A549 (cell line): ENCODE data around the gene OR51S1. TPM values are rescaled to one million over a fixed set of nuclear protein-coding genes. Genes with fewer than 3 reads are reported as not detected.
"Not testable (repeated sequence)": the region's sequence is repeated elsewhere in the genome, so short reads cannot be mapped to it uniquely, and the experiment has no call there.

ENCODE experiments used
- ATAC-seq, 2 experiments: fragments of 200-7000 bp in 1 of 2; fragments of >200 bp in 1 of 2; cut with Nextera tagmentation in 1 of 2; cut with Tn5 transposase in 1 of 2; 3 replicates each; pipeline versions ENCODE4 v1.8.0 to v1.9.1; 2018 to 2020; ENCODE audit warnings: mild to moderate bottlenecking in 1 of 2, moderate library complexity in 1 of 2
- CTCF ChIA-PET: fragments of 300-600 bp; sonication (Branson Sonifier 250); formaldehyde crosslinking; extraction: SDS; loops from one replicate; lab custom pipeline; 2021; ENCODE audit warnings: antibody characterized with exemption, inconsistent platforms; lab: Yijun Ruan, JAX
- POLR2A ChIA-PET: fragments of 350-600 bp; formaldehyde crosslinking; extraction: SDS; loops from one replicate; lab custom pipeline; 2021; ENCODE audit warnings: antibody characterized with exemption, inconsistent platforms; lab: Yijun Ruan, JAX
- DNase-seq, 2 experiments: peaks; one replicate each; pipeline versions ENCODE4 v3.0.0 to v3.0.0-alpha.2; 2011 to 2016; ENCODE audit warnings: low read depth in 1 of 2, low spot score in 1 of 2
- FAIRE-seq: peaks from 2 replicates; lab custom pipeline; 2011; peaks lifted over from hg19 to GRCh38; lab: Jason Lieb, UNC
- H3K27ac ChIP-seq, 2 experiments: fragments of >200 bp; sonication (Bioruptor Twin); formaldehyde crosslinking; 3 replicates each; pipeline ENCODE4 v1.5.1; 2016 to 2017
- H3K4me1 ChIP-seq: fragments of >200 bp; sonication (Bioruptor Twin); formaldehyde crosslinking; 3 replicates; pipeline ENCODE4 v1.6.1; 2016
- H3K4me2 ChIP-seq: fragments of >200 bp; sonication (Bioruptor Twin); formaldehyde crosslinking; 3 replicates; pipeline ENCODE4 v1.6.1; 2016
- H3K4me3 ChIP-seq: fragments of >200 bp; sonication (Bioruptor Twin); formaldehyde crosslinking; 3 replicates; pipeline ENCODE4 v1.5.1; 2016
- H3K9me3 ChIP-seq: fragments of >200 bp; sonication (Bioruptor Twin); formaldehyde crosslinking; 3 replicates; pipeline ENCODE4 v1.6.1; 2016
- CHD4 ChIP-seq: fragments of 200-600 bp; sonication (generic); IDR thresholded peaks from 2 replicates; pipeline ENCODE4 v1.6.1; 2016; ENCODE audit warnings: antibody characterized with exemption, mild to moderate bottlenecking, borderline replicate concordance
- E2F6 ChIP-seq: IDR thresholded peaks from 2 replicates; pipeline ENCODE4 v1.6.1; 2012; ENCODE audit warnings: low read depth, borderline replicate concordance
- EHF ChIP-seq: fragments of 250-450 bp; sonication (Bioruptor Pico); IDR thresholded peaks from 2 replicates; pipeline ENCODE4 v1.5.0; 2020; ENCODE audit warnings: mild to moderate bottlenecking
- EHMT2 ChIP-seq: fragments of 200-600 bp; sonication (generic); IDR thresholded peaks from 2 replicates; pipeline ENCODE4 v1.6.1; 2016; ENCODE audit warnings: antibody characterized with exemption, low read depth, mild to moderate bottlenecking, moderate library complexity
- EP300 ChIP-seq, 2 experiments: fragments of >200 bp; sonication (Bioruptor Twin); formaldehyde crosslinking; IDR thresholded peaks; 2 replicates in 1 of 2; 3 replicates in 1 of 2; pipeline ENCODE4 v1.6.1; 2016 to 2017
- FOSB ChIP-seq: fragments of 250-450 bp; sonication (Bioruptor Pico); IDR thresholded peaks from 2 replicates; pipeline ENCODE4 v1.5.0; 2020; ENCODE audit warnings: mild to moderate bottlenecking, moderate library complexity
- GATA3 ChIP-seq: IDR thresholded peaks from 2 replicates; pipeline ENCODE4 v1.6.1; 2012; ENCODE audit warnings: borderline replicate concordance
- HEYL ChIP-seq: fragments of 250-450 bp; sonication (Bioruptor Pico); IDR thresholded peaks from 2 replicates; pipeline ENCODE4 v1.8.0; 2021; ENCODE audit warnings: mild to moderate bottlenecking, moderate library complexity
- HMGXB4 ChIP-seq: fragments of 250-450 bp; sonication (Bioruptor Pico); IDR thresholded peaks from 2 replicates; pipeline ENCODE4 v1.5.0; 2021; ENCODE audit warnings: mild to moderate bottlenecking, moderate library complexity, borderline replicate concordance
- HOXA7 ChIP-seq: fragments of 250-450 bp; sonication (Bioruptor Pico); IDR thresholded peaks from 2 replicates; pipeline ENCODE4 v1.5.0; 2020; ENCODE audit warnings: mild to moderate bottlenecking, moderate library complexity
- JUNB ChIP-seq: fragments of >200 bp; sonication (Bioruptor Twin); formaldehyde crosslinking; IDR thresholded peaks from 2 replicates; pipeline ENCODE4 v1.6.1; 2016
- KDM1A ChIP-seq: fragments of 200-600 bp; sonication (generic); IDR thresholded peaks from 2 replicates; pipeline ENCODE4 v1.6.1; 2016; ENCODE audit warnings: low read depth, mild to moderate bottlenecking
- MAFK ChIP-seq: fragments of 450-650 bp; IDR thresholded peaks from 2 replicates; pipeline ENCODE4 v1.6.1; 2014; ENCODE audit not compliant: partially characterized antibody
- MAZ ChIP-seq: fragments of 150-350 bp; IDR thresholded peaks from 2 replicates; pipeline ENCODE4 v1.6.1; 2014; ENCODE audit warnings: antibody characterized with exemption, low read depth, low read length, borderline replicate concordance
- NR3C1 ChIP-seq: fragments of >200 bp; sonication (Bioruptor Twin); formaldehyde crosslinking; IDR thresholded peaks from 3 replicates; pipeline ENCODE4 v1.6.1; 2017
- PBX3 ChIP-seq: IDR thresholded peaks from 2 replicates; pipeline ENCODE4 v1.6.1; 2012
- PHF8 ChIP-seq: fragments of 200-600 bp; sonication (generic); IDR thresholded peaks from 2 replicates; pipeline ENCODE4 v1.6.1; 2016; ENCODE audit warnings: low read depth, mild to moderate bottlenecking, antibody characterized with exemption, moderate library complexity, borderline replicate concordance
- POLR2A ChIP-seq: IDR thresholded peaks from 2 replicates; pipeline ENCODE4 v1.6.1; 2012; ENCODE audit warnings: mild to moderate bottlenecking, low read length
- POLR2AphosphoS2 ChIP-seq: conservative IDR thresholded peaks from 2 replicates; pipeline ENCODE4 v1.6.1; 2012; ENCODE audit warnings: low read length, improper control_type of control experiment, inconsistent platforms
- RAD21 ChIP-seq, 2 experiments: fragments of >200 bp in 1 of 2; sonication (Bioruptor Twin) in 1 of 2; formaldehyde crosslinking in 1 of 2; IDR thresholded peaks in 1 of 2; conservative IDR thresholded peaks in 1 of 2; 2 replicates in 1 of 2; 3 replicates in 1 of 2; pipeline ENCODE4 v1.6.1; 2012 to 2018; ENCODE audit warnings: inconsistent platforms in 1 of 2
- TFCP2L1 ChIP-seq: fragments of 250-450 bp; sonication (Bioruptor Pico); IDR thresholded peaks from 2 replicates; pipeline ENCODE4 v1.5.0; 2021; ENCODE audit warnings: mild to moderate bottlenecking
- USF2 ChIP-seq: fragments of 450-650 bp; IDR thresholded peaks from 2 replicates; pipeline ENCODE4 v1.6.1; 2014; ENCODE audit warnings: antibody characterized with exemption
- ZFP36 ChIP-seq: fragments of 450-650 bp; IDR thresholded peaks from 2 replicates; pipeline ENCODE4 v1.6.1; 2014; ENCODE audit warnings: borderline replicate concordance; ENCODE audit not compliant: partially characterized antibody
- ZNF302 ChIP-seq: fragments of 250-450 bp; sonication (Bioruptor Pico); IDR thresholded peaks from 2 replicates; pipeline ENCODE4 v1.9.0; 2021; ENCODE audit warnings: inconsistent platforms, mild to moderate bottlenecking, moderate library complexity
- ZSCAN20 ChIP-seq: fragments of 250-450 bp; sonication (Bioruptor Pico); IDR thresholded peaks from 2 replicates; pipeline ENCODE4 v1.8.0; 2022; ENCODE audit warnings: mild to moderate bottlenecking, moderate library complexity
- WGBS: methylation state at CpG from one replicate; pipeline ENCODE4 v1.1.6; 2017; ENCODE audit errors: missing lambda C conversion rate; 5-methylcytosine and 5-hydroxymethylcytosine counted together
- polyA plus RNA-seq, 4 experiments: library from polyadenylated mRNA; depleted of rRNA in 3 of 4; stranded (reverse); fragments of >200 nt; fragmentation: RNase III in 1 of 4; extraction: RNeasy Plus Mini Kit Qiagen cat#74134 plus additional on column Dnase treatment in 1 of 4; gene quantifications; 2 replicates in 3 of 4; 3 replicates in 1 of 4; pipeline ENCODE4 v1.2.3, GENCODE V29; 2011 to 2017

The OR51S1 gene
- polyA plus RNA-seq, 2 of the 4 experiments (the other 2 are of a cell fraction): not detected

GRCh38 chr11:4808476-4808875 is 40.5 kb downstream of the OR51S1 start:
- H3K4me1 ChIP-seq: no peaks in the 10 kb centered on the region
- ChIA-PET POLR2A (no interaction called here), CTCF (no interaction called here)
- no peak for FAIRE-seq
- no peaks in the 10 kb centered on the region for H3K9me3 ChIP-seq
- 0% methylated on average over 1 of the region's 1 CpG for WGBS
- no peak overlapping the region for H3K27ac ChIP-seq
- H3K4me3 ChIP-seq: no peak overlapping the region
- TF ChIP-seq POLR2A: no peak
- no peak for TF ChIP-seq GATA3
- no peak for TF ChIP-seq TFCP2L1 (CRISPR knock-in tag)
- TF ChIP-seq ZSCAN20: no peak
- TF ChIP-seq, all 56 proteins: peak for 0
- ATAC-seq: no peak
- no peak for DNase-seq
- no peak overlapping the region for H3K4me2 ChIP-seq

- no peaks in the 10 kb centered on the region for H3K9me3 ChIP-seq
- WGBS: 0% methylated on average over 3 of the region's 3 CpGs
- ChIA-PET POLR2A (no interaction called here), CTCF (interaction anchor here (1.0 kb wide), 1 partner anchor 617 kb away, joined by 3 read pairs; no protein-coding TSS in a partner anchor)
- TF ChIP-seq E2F6 (no peak), PBX3 (no peak), POLR2AphosphoS2 (no peak), MAZ (no peak), GATA3 (no peak), HOXA7 (no peak), KDM1A (no peak), RAD21 (conservative IDR thresholded peaks at IDR 0.05 in 1 of 2, IDR thresholded peaks at IDR 0.05 in 1 of 2) (no peak), MAFK (no peak), EHMT2 (no peak), EP300 (IDR thresholded peaks at IDR 0.05) (no peak), ZFP36 (no peak), NR3C1 (no peak)
- DNase-seq (no peak), FAIRE-seq (no peak), ATAC-seq (no peak)
- H3K4me1 ChIP-seq: no peaks in the 10 kb centered on the region
- H3K4me2 ChIP-seq: no peak within 1 kb of the TSS
- H3K27ac ChIP-seq: no peak within 1 kb of the TSS
- H3K4me3 ChIP-seq: no peak within 1 kb of the TSS
These were observed 44.7 kb downstream of the OR51S1 start, which contains the start of gene OR52R1 for GRCh38 chr11:4804280-4804679. Gene OR52R1 (minus strand): TSS chr11:4804380. CDS start chr11:4804380, 0 bp downstream.

- H3K4me3 ChIP-seq, DNase-seq, POLR2A ChIA-PET, FAIRE-seq, ATAC-seq, H3K27ac ChIP-seq, H3K4me2 ChIP-seq, H3K4me1 ChIP-seq, H3K9me3 ChIP-seq, CTCF ChIA-PET: not testable (repeated sequence)
- WGBS: 49% methylated on average over 5 of the region's 5 CpGs
These were observed 47.7 kb downstream of the OR51S1 start for GRCh38 chr11:4801316-4801715.

GRCh38 chr11:4798427-4799183 is 50.4 kb downstream of the OR51S1 start:
- no peaks in the 10 kb centered on the region for H3K4me1 ChIP-seq
- WGBS: under 1% methylated on average over 6 of the region's 6 CpGs
- ATAC-seq (no peak), DNase-seq (no peak), FAIRE-seq (no peak)
- POLR2A ChIA-PET: no interaction called here
- CTCF ChIA-PET: no interaction called here
- no peak overlapping the region for H3K27ac ChIP-seq
- no peak overlapping the region for H3K4me3 ChIP-seq
- no peaks in the 10 kb centered on the region for H3K9me3 ChIP-seq
- no peak overlapping the region for H3K4me2 ChIP-seq
- TF ChIP-seq CHD4 (no peak), FOSB (no peak), GATA3 (no peak), USF2 (no peak), HMGXB4 (no peak), EHF (no peak), JUNB (no peak), MAFK (no peak), ZNF302 (CRISPR knock-in tag) (no peak), HEYL (CRISPR knock-in tag) (no peak), PBX3 (no peak), PHF8 (no peak)
